Fibroblast of lung (primary cell): Measurements from ENCODE around the gene CHI3L2. TPM values are rescaled to one million over a fixed set of nuclear protein-coding genes. Genes with fewer than 3 reads are reported as not detected.

Source experiments
- DNase-seq, 2 donors: peaks; one replicate each; pipeline versions ENCODE4 v3.0.0 to v3.0.0-alpha.2; 2010; ENCODE audit warnings: low read depth in 2 of 2
- H2AFZ ChIP-seq: 2 replicates; pipeline ENCODE4 v1.5.1; 2012; ENCODE audit warnings: low read length, control low read depth, inconsistent platforms
- H3K27ac ChIP-seq: 2 replicates; pipeline ENCODE4 v1.5.1; 2011; ENCODE audit warnings: low read length, control low read depth; ENCODE audit not compliant: insufficient read depth
- H3K27me3 ChIP-seq: 2 replicates; pipeline ENCODE4 v1.5.1; 2011; ENCODE audit warnings: mild to moderate bottlenecking, low read length; ENCODE audit not compliant: control insufficient read depth, insufficient read depth
- H3K36me3 ChIP-seq: 2 replicates; pipeline ENCODE4 v1.5.1; 2011; ENCODE audit warnings: low read length; ENCODE audit not compliant: control insufficient read depth, insufficient read depth
- H3K4me1 ChIP-seq: 2 replicates; pipeline ENCODE4 v1.5.1; 2011; ENCODE audit warnings: low read length; ENCODE audit not compliant: control insufficient read depth, insufficient read depth; ENCODE audit errors: extremely low read depth
- H3K4me2 ChIP-seq: 2 replicates; pipeline ENCODE4 v1.5.1; 2011; ENCODE audit warnings: low read length, control low read depth; ENCODE audit not compliant: insufficient read depth; ENCODE audit errors: extremely low read depth
- H3K4me3 ChIP-seq, 4 experiments: fragments of 200-600 bp in 1 of 4; sonication (generic) in 1 of 4; replicated peaks in 1 of 4; 2 replicates each; pipeline ENCODE4 v1.5.1; 2011 to 2016; ENCODE audit warnings: low read length in 4 of 4, low read depth in 3 of 4, mild to moderate bottlenecking in 3 of 4, control low read depth in 2 of 4, inconsistent platforms in 1 of 4, mixed read lengths in 1 of 4; ENCODE audit not compliant: insufficient read depth in 1 of 4; ENCODE audit errors: control extremely low read depth in 1 of 4
- H3K79me2 ChIP-seq: 2 replicates; pipeline ENCODE4 v1.5.1; 2012; ENCODE audit warnings: mild to moderate bottlenecking, low read length, inconsistent platforms; ENCODE audit not compliant: control insufficient read depth, insufficient read depth
- H3K9ac ChIP-seq: 2 replicates; pipeline ENCODE4 v1.5.1; 2011; ENCODE audit warnings: mild to moderate bottlenecking, low read length, control low read depth; ENCODE audit not compliant: insufficient read depth
- H3K9me3 ChIP-seq: 2 replicates; pipeline ENCODE4 v1.5.1; 2012; ENCODE audit warnings: low read depth, low read length; ENCODE audit not compliant: control insufficient read depth, insufficient read depth
- H4K20me1 ChIP-seq: 2 replicates; pipeline ENCODE4 v1.5.1; 2011; ENCODE audit warnings: low read length; ENCODE audit not compliant: control insufficient read depth, insufficient read depth; ENCODE audit errors: extremely low read depth
- EZH2 ChIP-seq: IDR thresholded peaks from 2 replicates; pipeline ENCODE4 v1.5.1; 2012; ENCODE audit warnings: low read length, control low read depth, mild to moderate bottlenecking; ENCODE audit errors: missing control alignments
- polyA plus RNA-seq, 2 donors: library from polyadenylated mRNA; depleted of rRNA in 1 of 2; stranded (reverse) in 1 of 2; unstranded in 1 of 2; fragments of >200 nt; gene quantifications; 2 replicates each; pipeline ENCODE4 v1.2.1, GENCODE V29; 2011 to 2012; ENCODE audit warnings: missing spikeins in 1 of 2
- total RNA-seq: library from RNA; depleted of rRNA; stranded (reverse); fragments of >200 nt; gene quantifications from 2 replicates; pipeline ENCODE4 v1.2.1, GENCODE V29; 2014
- TF ChIP-seq, protein P1 (sequence below), 2 donors: IDR thresholded peaks in 1 of 2; conservative IDR thresholded peaks in 1 of 2; 1 replicate in 1 of 2; 2 replicates in 1 of 2; pipeline ENCODE4 v1.5.1; 2011 to 2012; ENCODE audit warnings: low read length in 2 of 2, control low read depth in 1 of 2, inconsistent platforms in 1 of 2, low read depth in 1 of 2, mild to moderate bottlenecking in 1 of 2

Gene CHI3L2
- total and polyA plus RNA-seq, 2 donors (not counting 1 experiment from before 2014, with no cell fraction given), result 1.5 to 3.8 TPM

DNA sequence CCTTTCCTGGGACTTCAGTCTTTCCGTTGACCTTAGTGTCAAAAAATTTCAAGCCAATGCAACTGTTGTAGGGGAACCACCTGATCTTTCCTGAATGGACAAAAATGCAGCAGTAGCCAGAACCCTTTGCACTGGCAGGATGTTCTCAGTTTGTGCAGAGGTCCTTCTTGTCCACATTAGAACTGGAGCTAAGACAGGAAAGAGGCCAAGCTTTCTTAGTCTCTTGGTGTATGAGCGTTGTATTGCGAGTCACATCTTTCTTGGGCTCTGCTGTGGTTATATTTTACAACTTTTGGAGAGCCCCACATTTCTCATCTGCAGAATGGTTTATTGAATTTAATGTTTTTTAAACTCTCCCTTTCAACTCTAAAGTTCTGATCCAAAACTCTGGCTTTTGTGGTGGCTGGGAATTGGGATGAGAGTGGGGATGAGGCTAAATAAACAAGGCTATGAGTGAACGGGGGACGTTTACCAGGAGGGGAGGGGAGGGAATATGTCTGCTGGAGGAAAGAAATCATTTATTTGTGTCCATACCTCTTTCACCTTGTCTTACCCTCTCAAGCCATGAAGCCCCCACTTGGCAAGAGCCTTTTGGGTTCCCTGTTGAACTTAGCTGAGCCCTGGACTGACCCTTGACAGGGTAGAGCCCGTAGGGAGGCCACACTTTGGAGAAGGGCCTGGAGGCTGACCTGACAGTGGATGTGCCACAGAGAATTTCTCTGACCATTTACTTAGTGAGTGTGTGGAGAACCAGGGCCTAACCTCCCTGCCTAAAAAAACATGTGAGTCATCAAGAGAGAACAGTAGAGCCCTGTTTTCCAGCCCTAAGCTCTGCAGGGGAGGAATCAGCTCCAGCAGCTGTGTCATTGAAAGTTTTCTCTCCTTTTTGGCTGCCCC lies 586 bp downstream of the CHI3L2 start:
- Histone ChIP-seq H3K27me3 (no peaks in the 10 kb centered on the region), H3K36me3 (no peaks in the 10 kb centered on the region), H4K20me1 (no peaks in the 10 kb centered on the region), H3K9ac (no peak overlapping the region), H2AFZ (no peak overlapping the region), H3K9me3 (no peaks in the 10 kb centered on the region), H3K4me3 (no peak overlapping the region), H3K27ac (no peak overlapping the region), H3K79me2 (no peaks in the 10 kb centered on the region), H3K4me2 (no peak overlapping the region), H3K4me1 (no peaks in the 10 kb centered on the region)
- peak; percentile 92 to 94 for DNase-seq
- TF ChIP-seq EZH2, result no peak
- TF ChIP-seq, protein P1, sequence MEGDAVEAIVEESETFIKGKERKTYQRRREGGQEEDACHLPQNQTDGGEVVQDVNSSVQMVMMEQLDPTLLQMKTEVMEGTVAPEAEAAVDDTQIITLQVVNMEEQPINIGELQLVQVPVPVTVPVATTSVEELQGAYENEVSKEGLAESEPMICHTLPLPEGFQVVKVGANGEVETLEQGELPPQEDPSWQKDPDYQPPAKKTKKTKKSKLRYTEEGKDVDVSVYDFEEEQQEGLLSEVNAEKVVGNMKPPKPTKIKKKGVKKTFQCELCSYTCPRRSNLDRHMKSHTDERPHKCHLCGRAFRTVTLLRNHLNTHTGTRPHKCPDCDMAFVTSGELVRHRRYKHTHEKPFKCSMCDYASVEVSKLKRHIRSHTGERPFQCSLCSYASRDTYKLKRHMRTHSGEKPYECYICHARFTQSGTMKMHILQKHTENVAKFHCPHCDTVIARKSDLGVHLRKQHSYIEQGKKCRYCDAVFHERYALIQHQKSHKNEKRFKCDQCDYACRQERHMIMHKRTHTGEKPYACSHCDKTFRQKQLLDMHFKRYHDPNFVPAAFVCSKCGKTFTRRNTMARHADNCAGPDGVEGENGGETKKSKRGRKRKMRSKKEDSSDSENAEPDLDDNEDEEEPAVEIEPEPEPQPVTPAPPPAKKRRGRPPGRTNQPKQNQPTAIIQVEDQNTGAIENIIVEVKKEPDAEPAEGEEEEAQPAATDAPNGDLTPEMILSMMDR (conservative IDR thresholded peaks at IDR 0.05 in 1 of 2, IDR thresholded peaks at IDR 0.05 in 1 of 2; ENCODE audit: low read depth in 1 of 2, low read length in 2 of 2), result no peak

- TF ChIP-seq EZH2, result no peak
- TF ChIP-seq, protein P1 (conservative IDR thresholded peaks at IDR 0.05 in 1 of 2, IDR thresholded peaks at IDR 0.05 in 1 of 2; ENCODE audit: low read depth in 1 of 2, low read length in 2 of 2), result no peak
- H3K9me3 ChIP-seq, result no peaks in the 10 kb centered on the region
- H3K27me3 ChIP-seq, result no peaks in the 10 kb centered on the region
- H3K4me3 ChIP-seq, result no peak overlapping the region
- no peaks in the 10 kb centered on the region for H3K79me2 ChIP-seq
- no peak overlapping the region for H3K27ac ChIP-seq
- no peaks in the 10 kb centered on the region for H3K36me3 ChIP-seq
- no peak for DNase-seq
- H3K9ac ChIP-seq, result no peak overlapping the region
- H4K20me1 ChIP-seq, result no peaks in the 10 kb centered on the region
- H3K4me2 ChIP-seq, result no peak overlapping the region
- no peak overlapping the region for H2AFZ ChIP-seq
- H3K4me1 ChIP-seq, result no peaks in the 10 kb centered on the region
Observed at GRCh38 chr1:111228748-111229126, 1.2 kb downstream of the CHI3L2 start.

- Histone ChIP-seq H4K20me1 (no peaks in the 10 kb centered on the region), H3K4me3 (no peak overlapping the region), H3K79me2 (no peaks in the 10 kb centered on the region), H3K4me1 (no peaks in the 10 kb centered on the region), H2AFZ (no peak overlapping the region), H3K9ac (no peak overlapping the region), H3K27ac (no peak overlapping the region), H3K36me3 (no peaks in the 10 kb centered on the region), H3K9me3 (no peaks in the 10 kb centered on the region), H3K4me2 (no peak overlapping the region), H3K27me3 (no peaks in the 10 kb centered on the region)
- no peak for DNase-seq
- TF ChIP-seq, protein P1 (conservative IDR thresholded peaks at IDR 0.05 in 1 of 2, IDR thresholded peaks at IDR 0.05 in 1 of 2; ENCODE audit: low read depth in 1 of 2, low read length in 2 of 2), result no peak
- TF ChIP-seq EZH2, result no peak
Observed at GRCh38 chr1:111232134-111232533, 4.6 kb downstream of the CHI3L2 start.
